OCI-LY7 (cell line): Measurements from ENCODE around the gene ITGAE.

ENCODE experiments used
- EZH2phosphoT487 ChIP-seq: fragments of 200-600 bp; sonication (generic); IDR thresholded peaks from 2 replicates; pipeline ENCODE4 v1.6.1; 2018; ENCODE audit warnings: low read depth, borderline replicate concordance, mild to moderate bottlenecking, mixed run types, antibody characterized with exemption, low read length, moderate library complexity, mixed read lengths
- TF ChIP-seq, protein P1 (sequence below): fragments of 200-600 bp; sonication (generic); conservative IDR thresholded peaks from 2 replicates; pipeline ENCODE4 v1.5.1; 2014; ENCODE audit warnings: mild to moderate bottlenecking, antibody characterized with exemption, low read length, moderate library complexity, mixed read lengths

DNA sequence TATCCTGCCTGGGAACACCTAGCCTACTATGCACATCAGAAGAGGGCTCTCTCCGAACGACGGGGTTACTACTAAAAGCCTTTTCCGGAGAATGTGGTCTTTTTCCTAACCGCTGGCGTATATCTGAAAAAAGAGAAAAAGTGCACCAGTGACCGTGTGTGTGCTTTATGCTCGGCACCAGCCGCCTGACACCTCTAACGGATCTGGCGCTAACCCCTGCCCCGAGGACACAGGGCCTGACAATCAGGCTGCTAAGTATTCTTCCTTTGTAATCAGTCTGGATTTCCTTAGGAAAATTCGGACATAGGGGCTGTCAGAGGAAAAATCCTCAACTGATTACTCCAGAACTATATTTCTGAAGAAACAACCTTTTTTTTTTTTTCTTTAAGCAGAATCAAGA is 13.4 kb upstream of the ITGAE start:
- TF ChIP-seq, protein P1, sequence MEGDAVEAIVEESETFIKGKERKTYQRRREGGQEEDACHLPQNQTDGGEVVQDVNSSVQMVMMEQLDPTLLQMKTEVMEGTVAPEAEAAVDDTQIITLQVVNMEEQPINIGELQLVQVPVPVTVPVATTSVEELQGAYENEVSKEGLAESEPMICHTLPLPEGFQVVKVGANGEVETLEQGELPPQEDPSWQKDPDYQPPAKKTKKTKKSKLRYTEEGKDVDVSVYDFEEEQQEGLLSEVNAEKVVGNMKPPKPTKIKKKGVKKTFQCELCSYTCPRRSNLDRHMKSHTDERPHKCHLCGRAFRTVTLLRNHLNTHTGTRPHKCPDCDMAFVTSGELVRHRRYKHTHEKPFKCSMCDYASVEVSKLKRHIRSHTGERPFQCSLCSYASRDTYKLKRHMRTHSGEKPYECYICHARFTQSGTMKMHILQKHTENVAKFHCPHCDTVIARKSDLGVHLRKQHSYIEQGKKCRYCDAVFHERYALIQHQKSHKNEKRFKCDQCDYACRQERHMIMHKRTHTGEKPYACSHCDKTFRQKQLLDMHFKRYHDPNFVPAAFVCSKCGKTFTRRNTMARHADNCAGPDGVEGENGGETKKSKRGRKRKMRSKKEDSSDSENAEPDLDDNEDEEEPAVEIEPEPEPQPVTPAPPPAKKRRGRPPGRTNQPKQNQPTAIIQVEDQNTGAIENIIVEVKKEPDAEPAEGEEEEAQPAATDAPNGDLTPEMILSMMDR: no peak
- TF ChIP-seq EZH2phosphoT487: no peak
